GM19468 (cell line): ENCODE results near the gene C1orf53.

ENCODE experiments used
- ATAC-seq: cut with Tn5 transposase; IDR thresholded peaks from one replicate; pipeline ENCODE4 v1.9.1; 2021; ENCODE audit warnings: mild to moderate bottlenecking, moderate library complexity, moderate number of reproducible peaks; ENCODE audit not compliant: unreplicated experiment; ENCODE audit errors: extremely low read depth

C1orf53 gene

GRCh38 chr1:197907846-197908616 lies 5.6 kb downstream of the C1orf53 start:
- no peak for ATAC-seq

GRCh38 chr1:197908716-197909220 lies 6.3 kb downstream of the C1orf53 start:
- ATAC-seq: no peak

GRCh38 chr1:197909384-197909783 lies 7.0 kb downstream of the C1orf53 start:
- ATAC-seq: no peak

GRCh38 chr1:197910120-197910991 lies 7.9 kb downstream of the C1orf53 start:
- ATAC-seq: no peak

GRCh38 chr1:197911111-197911856 lies 8.9 kb downstream of the C1orf53 start:
- no peak for ATAC-seq

- ATAC-seq: no peak
Measured at GRCh38 chr1:197911857-197912696, 9.6 kb downstream of the C1orf53 start.

GRCh38 chr1:197912739-197913494 lies 10.5 kb downstream of the C1orf53 start:
- no peak for ATAC-seq

- no peak for ATAC-seq
Measured at GRCh38 chr1:197913495-197914276, 11.3 kb downstream of the C1orf53 start.

- no peak for ATAC-seq
Measured at GRCh38 chr1:197914510-197914909, 12.1 kb downstream of the C1orf53 start.

- no peak for ATAC-seq
Measured at GRCh38 chr1:197915260-197915861, 12.9 kb downstream of the C1orf53 start.

GRCh38 chr1:197915862-197916499 lies 13.6 kb downstream of the C1orf53 start:
- no peak for ATAC-seq

- ATAC-seq: no peak
Measured at GRCh38 chr1:197916500-197916983, 14.1 kb downstream of the C1orf53 start.

GRCh38 chr1:197917805-197918651 lies 15.6 kb downstream of the C1orf53 start:
- no peak for ATAC-seq

- no peak for ATAC-seq
Measured at GRCh38 chr1:197918807-197919345, 16.4 kb downstream of the C1orf53 start.

- ATAC-seq: no peak
Measured at GRCh38 chr1:197919346-197920066, 17.1 kb downstream of the C1orf53 start.
